ENCODE measurements around the gene RASA3.

Gene RASA3

DNA sequence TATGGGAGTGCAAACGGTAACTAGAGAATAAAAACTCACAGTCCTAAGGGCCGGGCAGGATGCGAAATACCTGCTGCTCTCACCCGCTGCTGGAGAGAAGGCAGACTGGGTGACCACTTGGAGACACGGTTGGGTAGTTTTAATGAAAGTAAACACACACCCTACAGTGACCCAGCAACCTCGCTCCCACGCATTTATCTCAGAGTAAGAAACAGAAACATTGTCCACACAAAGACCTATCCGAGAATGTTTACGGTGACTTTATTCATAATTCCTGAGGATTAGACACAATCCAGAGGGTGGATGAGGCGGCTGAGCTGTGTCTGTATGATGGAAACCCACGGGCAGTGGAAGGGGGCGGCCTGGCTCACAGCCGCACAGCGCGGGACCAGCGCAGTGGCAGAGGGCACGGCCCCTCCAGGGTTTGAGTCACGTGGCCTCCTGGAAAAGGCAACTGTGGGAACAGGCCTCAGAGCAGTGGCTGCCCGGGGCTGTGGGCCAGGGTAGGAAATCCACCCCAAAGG, 85.0 kb downstream of the RASA3 start:
- TF ChIP-seq, protein P1, sequence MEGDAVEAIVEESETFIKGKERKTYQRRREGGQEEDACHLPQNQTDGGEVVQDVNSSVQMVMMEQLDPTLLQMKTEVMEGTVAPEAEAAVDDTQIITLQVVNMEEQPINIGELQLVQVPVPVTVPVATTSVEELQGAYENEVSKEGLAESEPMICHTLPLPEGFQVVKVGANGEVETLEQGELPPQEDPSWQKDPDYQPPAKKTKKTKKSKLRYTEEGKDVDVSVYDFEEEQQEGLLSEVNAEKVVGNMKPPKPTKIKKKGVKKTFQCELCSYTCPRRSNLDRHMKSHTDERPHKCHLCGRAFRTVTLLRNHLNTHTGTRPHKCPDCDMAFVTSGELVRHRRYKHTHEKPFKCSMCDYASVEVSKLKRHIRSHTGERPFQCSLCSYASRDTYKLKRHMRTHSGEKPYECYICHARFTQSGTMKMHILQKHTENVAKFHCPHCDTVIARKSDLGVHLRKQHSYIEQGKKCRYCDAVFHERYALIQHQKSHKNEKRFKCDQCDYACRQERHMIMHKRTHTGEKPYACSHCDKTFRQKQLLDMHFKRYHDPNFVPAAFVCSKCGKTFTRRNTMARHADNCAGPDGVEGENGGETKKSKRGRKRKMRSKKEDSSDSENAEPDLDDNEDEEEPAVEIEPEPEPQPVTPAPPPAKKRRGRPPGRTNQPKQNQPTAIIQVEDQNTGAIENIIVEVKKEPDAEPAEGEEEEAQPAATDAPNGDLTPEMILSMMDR (IDR thresholded peaks at IDR 0.05; ENCODE audit: low read depth, low read length, missing control alignments), result no peak
- no peak for DNase-seq (ENCODE audit: extremely low read depth, low read depth)
- no peak overlapping the region for H3K4me3 ChIP-seq (replicated peaks; ENCODE audit: low read depth, low read length)

DNA sequence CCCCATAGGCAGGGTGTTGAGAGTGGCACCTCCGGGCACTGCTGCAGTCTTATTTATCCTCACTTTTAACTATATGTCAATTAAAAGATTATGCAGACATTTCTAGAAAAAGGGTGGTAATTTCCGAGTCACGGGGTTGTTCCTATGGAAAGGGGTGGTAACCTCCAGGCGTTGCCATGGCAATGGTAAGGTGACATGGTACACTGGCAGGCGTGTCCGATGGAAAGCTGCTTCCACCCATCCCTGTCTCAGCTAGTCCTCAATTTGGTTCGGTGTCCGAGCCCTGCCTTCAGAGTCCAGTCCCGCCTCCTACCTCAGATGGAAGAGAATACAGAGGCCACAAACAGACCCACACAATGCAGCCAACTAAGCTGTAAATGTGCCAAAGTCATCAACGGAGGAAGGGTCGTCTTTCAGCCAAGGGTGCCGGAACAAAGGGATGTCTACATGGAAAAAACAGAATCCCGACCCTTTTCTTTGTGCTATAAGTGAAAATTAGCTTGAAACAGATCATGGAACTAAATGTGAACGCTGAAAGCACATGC, 85.9 kb downstream of the RASA3 start:
- no peak overlapping the region for H3K4me3 ChIP-seq (replicated peaks; ENCODE audit: low read depth, low read length)
- TF ChIP-seq, protein P1 (IDR thresholded peaks at IDR 0.05; ENCODE audit: low read depth, low read length, missing control alignments), result no peak
- no peak for DNase-seq (ENCODE audit: extremely low read depth, low read depth)

DNA sequence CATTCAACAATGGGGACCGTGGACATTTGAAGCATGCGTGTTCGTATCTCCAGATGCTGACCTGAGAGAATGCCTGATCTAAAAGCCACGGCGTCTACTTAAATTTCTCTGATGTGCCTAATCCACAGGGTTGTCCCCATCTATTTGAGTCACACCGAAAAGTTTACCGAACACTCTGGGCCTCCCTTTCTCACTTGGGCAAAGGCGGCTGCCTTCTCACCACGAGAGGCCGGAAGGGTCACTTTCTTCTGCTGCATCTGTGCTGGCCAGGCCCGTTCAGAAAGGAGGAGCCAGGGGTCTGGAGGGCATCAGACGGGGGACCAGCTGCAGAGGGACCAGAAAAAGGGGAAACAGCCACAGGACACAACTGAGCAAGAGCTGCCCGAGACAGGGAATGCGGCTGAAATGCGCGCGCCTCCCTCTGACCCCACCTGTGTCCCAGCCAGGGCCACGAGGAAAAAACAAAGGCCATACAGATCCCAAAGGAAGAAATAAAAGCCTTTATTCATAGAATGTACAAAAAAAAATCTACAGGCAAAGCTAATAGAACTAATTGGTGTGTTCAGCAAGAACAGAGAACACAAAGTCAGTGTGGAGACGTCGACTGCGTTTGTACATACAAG, 87.2 kb downstream of the RASA3 start:
- no peak for DNase-seq (ENCODE audit: extremely low read depth, low read depth)

DNA sequence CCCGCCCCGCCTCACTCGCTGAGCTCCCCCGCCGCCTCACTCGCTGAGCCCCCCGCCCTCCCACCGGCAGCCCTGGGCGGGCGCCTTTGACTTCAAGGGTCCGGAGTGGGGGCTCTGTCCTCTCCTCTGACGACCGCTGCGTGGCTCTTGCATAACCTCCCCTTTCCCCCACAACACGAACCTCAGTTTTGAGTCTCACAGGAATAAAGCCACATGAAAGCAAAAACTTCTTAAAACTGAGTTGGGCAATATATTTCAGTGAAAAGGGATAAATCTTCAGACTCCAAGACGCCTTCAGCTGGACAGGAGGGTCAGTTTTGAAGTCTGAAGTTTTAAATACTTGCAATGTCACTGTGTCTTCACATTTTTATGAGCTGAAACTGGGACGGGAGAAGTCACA, 87.9 kb downstream of the RASA3 start:
- H3K4me3 ChIP-seq (replicated peaks; ENCODE audit: low read depth, low read length), result no peak overlapping the region
- no peak for DNase-seq (ENCODE audit: extremely low read depth, low read depth)
- TF ChIP-seq, protein P1 (IDR thresholded peaks at IDR 0.05; ENCODE audit: low read depth, low read length, missing control alignments), result no peak

More for the DNA sequence above, 87.2 kb downstream of the RASA3 start:
- H3K4me3 ChIP-seq (replicated peaks; ENCODE audit: low read depth, low read length), result no peak overlapping the region
- TF ChIP-seq, protein P1 (IDR thresholded peaks at IDR 0.05; ENCODE audit: low read depth, low read length, missing control alignments), result no peak

DNA sequence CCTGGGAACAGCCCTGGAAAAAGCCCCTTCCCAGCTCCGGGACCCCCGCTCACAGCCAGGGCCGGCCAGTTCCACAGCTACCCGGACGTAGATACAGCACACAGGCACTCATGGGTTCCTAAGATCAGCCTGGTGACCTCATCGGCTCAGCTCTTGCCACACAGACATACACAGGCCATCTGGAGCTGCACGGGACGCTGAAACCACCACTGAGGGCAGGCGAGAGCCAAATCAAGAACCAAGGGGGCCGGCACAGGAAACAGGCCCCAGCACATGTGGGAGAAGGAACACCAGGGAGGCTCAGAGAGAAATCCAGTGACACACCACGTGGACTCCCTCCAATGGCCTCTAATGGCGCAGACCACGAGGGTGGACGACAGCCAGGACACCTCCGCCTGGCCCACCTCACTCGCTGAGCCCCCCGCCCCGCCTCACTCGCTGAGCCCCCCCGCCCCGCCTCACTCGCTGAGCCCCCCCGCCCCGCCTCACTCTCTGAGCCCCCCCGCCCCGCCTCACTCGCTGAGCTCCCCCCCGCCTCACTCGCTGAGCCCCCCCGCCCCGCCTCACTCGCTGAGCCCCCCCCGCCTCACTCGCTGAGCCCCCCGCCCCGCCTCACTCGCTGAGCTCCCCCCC, 88.9 kb downstream of the RASA3 start:
- TF ChIP-seq, protein P1 (IDR thresholded peaks at IDR 0.05; ENCODE audit: low read depth, low read length, missing control alignments), result no peak
- peak; percentile 79 for DNase-seq (ENCODE audit: extremely low read depth, low read depth)

DNA sequence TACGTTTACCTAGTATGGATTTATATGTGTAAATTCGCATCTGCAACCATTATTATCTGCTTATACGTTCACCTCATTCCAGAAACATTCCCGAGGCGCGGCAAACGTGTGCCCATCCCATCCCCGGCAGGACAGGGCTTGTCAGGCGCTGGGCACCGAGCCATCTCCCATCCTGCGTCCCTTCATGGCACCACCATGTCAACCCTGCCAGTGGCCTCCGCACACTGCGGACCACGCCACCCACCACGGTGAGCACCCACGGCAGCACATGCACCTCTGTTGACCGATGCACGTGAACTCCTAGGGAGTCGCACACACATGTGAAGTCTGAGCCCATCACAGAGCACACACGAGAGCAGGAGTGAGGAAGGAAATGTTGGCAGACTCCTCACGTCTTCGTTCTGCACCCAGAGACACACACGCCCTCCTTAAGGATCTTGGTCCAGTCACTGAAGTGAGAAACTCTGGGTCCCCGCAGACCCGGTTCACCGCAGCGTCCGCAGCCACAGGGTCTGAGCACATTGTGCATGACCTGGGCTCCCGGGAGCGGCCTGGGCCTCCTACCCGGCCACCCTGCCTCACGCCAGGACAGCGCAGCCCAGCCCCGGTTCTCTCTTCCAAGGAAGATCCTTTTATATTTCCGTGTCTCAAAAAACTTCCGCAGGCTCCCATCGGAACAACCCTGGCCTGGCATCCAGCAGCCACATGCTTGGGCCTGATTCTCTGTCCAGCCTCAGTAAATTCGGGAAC, 90.2 kb downstream of the RASA3 start:
- DNase-seq (ENCODE audit: extremely low read depth, low read depth), result no peak
- TF ChIP-seq, protein P1 (IDR thresholded peaks at IDR 0.05; ENCODE audit: low read depth, low read length, missing control alignments), result no peak
- H3K4me3 ChIP-seq (replicated peaks; ENCODE audit: low read depth, low read length), result no peak overlapping the region

More for the DNA sequence above, 88.9 kb downstream of the RASA3 start:
- no peak overlapping the region for H3K4me3 ChIP-seq (replicated peaks; ENCODE audit: low read depth, low read length)
